Naive thymus-derived CD8-positive, alpha-beta T cell (primary cell): Measurements from ENCODE around the gene LRRC19. TPM values are rescaled to one million over a fixed set of nuclear protein-coding genes. Genes with fewer than 3 reads are reported as not detected.
A peak's percentile ranks its signal among the peaks of the same experiment; 100 is the strongest.

Experiments
- ATAC-seq, 2 donors: fragments of 150-1000 bp; cut with Tn5 transposase in 1 of 2; sonication (Bioruptor Pico), chemical (Tn5 transposase) in 1 of 2; 1 replicate in 1 of 2; 2 replicates in 1 of 2; pipeline ENCODE4 v1.10.0; 2021; ENCODE audit warnings: mild to moderate bottlenecking in 2 of 2, moderate library complexity in 2 of 2
- POLR2A ChIA-PET: fragments of 350-600 bp; sonication (Branson Sonifier 250); formaldehyde crosslinking; loops from one replicate; lab custom pipeline; 2021; ENCODE audit warnings: antibody characterized with exemption; lab: Charles Lee
- DNase-seq, 10 donors: peaks; one replicate each; pipeline versions ENCODE4 v3.0.0 to v3.0.0-alpha.2; 2020 to 2022
- H3K27ac Mint-ChIP-seq, 10 donors: one replicate each; pipeline ENCODE4 v1.8.0; 2020 to 2022; ENCODE audit warnings: mild to moderate bottlenecking in 10 of 10, mixed read lengths in 10 of 10, moderate library complexity in 4 of 10, inconsistent platforms in 1 of 10
- H3K27me3 Mint-ChIP-seq, 5 donors: one replicate each; pipeline ENCODE4 v1.8.0; 2021 to 2022; ENCODE audit warnings: mixed read lengths in 5 of 5
- H3K36me3 Mint-ChIP-seq, 3 donors: one replicate each; pipeline ENCODE4 v1.8.0; 2020 to 2022; ENCODE audit warnings: mixed read lengths in 3 of 3, mild to moderate bottlenecking in 2 of 3, inconsistent platforms in 1 of 3
- H3K4me1 Mint-ChIP-seq, 4 donors: one replicate each; pipeline ENCODE4 v1.8.0; 2021 to 2022; ENCODE audit warnings: mixed read lengths in 4 of 4
- H3K4me3 Mint-ChIP-seq, 10 donors: one replicate each; pipeline ENCODE4 v1.8.0; 2020 to 2022; ENCODE audit warnings: mild to moderate bottlenecking in 10 of 10, mixed read lengths in 10 of 10, moderate library complexity in 6 of 10, inconsistent platforms in 1 of 10
- H3K9me3 Mint-ChIP-seq, 9 donors: one replicate each; pipeline ENCODE4 v1.8.0; 2020 to 2022; ENCODE audit warnings: mixed read lengths in 9 of 9, mild to moderate bottlenecking in 3 of 9, inconsistent platforms in 1 of 9, moderate library complexity in 1 of 9
- polyA plus RNA-seq, 3 donors: library from polyadenylated mRNA; unstranded; fragments of 300-500 nt; fragmentation: Illumina TruSeq; gene quantifications; one replicate each; pipeline ENCODE4 v1.2.3, GENCODE V29; 2021
- total RNA-seq, 8 experiments: library from RNA in 2 of 8; stranded (reverse) in 2 of 8; gene quantifications; one replicate each; pipeline ENCODE4 v1.2.3 and lab custom pipeline; 2021 to 2026

The LRRC19 gene
- total RNA-seq (not detected), polyA plus RNA-seq (under 1 TPM in 1 of 3 donors, not detected in 2; 0.06 TPM), total RNA-seq (lab: John Stamatoyannopoulos, UW) (0 reads per million in 6 experiments)

- POLR2A ChIA-PET, result no interaction called here
- no peak for ATAC-seq
- Mint-ChIP-seq H3K4me3 (no peak within 1 kb of the TSS), H3K4me1 (peaks cover 0 to 2% (median 0%) of the 10 kb centered on the region in 4 donors), H3K27ac (no peak within 1 kb of the TSS), H3K27me3 (no peaks in the 10 kb centered on the region), H3K36me3 (peaks cover 5 to 26% (median 19%) of the 10 kb centered on the region in 3 donors), H3K9me3 (peaks cover 0 to 1% (median 0%) of the 10 kb centered on the region in 9 donors)
- no peak for DNase-seq
Observed at GRCh38 chr9:27005491-27005890, at the start of gene LRRC19. Gene LRRC19 (minus strand): TSS chr9:27005672. CDS start chr9:26999694, 5,978 bp downstream.

DNA sequence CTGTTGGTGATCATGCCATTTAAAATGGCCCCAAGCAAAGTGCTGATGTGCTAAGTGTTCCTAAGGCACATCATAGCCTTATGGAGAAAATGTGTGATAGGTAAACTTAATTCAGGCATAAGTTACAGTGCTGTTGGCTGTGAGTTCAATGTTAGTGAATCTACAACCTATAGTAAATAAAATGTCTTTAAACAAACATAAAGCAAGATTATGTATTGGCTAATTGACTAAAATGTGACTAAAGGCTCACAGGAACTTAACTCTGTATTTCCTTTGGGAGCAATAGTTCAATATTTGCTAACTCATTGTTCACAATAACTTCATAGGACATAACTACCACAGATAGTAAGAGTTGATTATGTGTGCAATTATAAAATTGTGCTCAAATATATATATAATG lies 49.4 kb upstream of the LRRC19 start:
- peaks cover 0 to 57% (median 22%) of the 10 kb centered on the region in 3 donors for H3K36me3 Mint-ChIP-seq
- DNase-seq (no peak), ATAC-seq (no peak)
- POLR2A ChIA-PET, result no interaction called here
- no peaks in the 10 kb centered on the region for H3K27me3 Mint-ChIP-seq
- no peak overlapping the region for H3K27ac Mint-ChIP-seq
- H3K4me1 Mint-ChIP-seq, result no peaks in the 10 kb centered on the region
- H3K4me3 Mint-ChIP-seq, result no peak overlapping the region
- H3K9me3 Mint-ChIP-seq, result no peaks in the 10 kb centered on the region

DNA sequence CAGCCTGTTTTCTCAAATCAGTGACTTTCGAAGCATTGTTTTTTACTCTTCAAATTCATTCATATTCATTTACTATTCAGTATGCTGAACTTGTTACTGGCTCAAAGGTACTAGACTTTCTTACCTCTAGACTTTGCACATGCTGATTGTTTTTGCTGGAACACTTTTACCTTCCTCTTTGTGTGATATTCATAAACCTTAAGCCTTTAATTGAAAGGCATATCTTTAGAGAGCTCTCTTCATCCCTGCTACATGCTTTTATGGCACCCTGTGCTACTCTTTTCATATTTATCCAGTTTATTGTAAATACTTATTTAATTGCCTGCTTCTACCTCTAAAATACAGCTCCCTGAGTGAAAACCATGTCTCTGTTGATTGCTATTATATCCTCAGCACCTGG lies 48.7 kb upstream of the LRRC19 start:
- POLR2A ChIA-PET, result no interaction called here
- ATAC-seq (no peak), DNase-seq (no peak)
- no peaks in the 10 kb centered on the region for H3K27me3 Mint-ChIP-seq
- peaks cover 0 to 56% (median 21%) of the 10 kb centered on the region in 3 donors for H3K36me3 Mint-ChIP-seq
- no peak overlapping the region for H3K4me3 Mint-ChIP-seq
- no peaks in the 10 kb centered on the region for H3K4me1 Mint-ChIP-seq
- H3K9me3 Mint-ChIP-seq, result no peaks in the 10 kb centered on the region
- H3K27ac Mint-ChIP-seq, result no peak overlapping the region

DNA sequence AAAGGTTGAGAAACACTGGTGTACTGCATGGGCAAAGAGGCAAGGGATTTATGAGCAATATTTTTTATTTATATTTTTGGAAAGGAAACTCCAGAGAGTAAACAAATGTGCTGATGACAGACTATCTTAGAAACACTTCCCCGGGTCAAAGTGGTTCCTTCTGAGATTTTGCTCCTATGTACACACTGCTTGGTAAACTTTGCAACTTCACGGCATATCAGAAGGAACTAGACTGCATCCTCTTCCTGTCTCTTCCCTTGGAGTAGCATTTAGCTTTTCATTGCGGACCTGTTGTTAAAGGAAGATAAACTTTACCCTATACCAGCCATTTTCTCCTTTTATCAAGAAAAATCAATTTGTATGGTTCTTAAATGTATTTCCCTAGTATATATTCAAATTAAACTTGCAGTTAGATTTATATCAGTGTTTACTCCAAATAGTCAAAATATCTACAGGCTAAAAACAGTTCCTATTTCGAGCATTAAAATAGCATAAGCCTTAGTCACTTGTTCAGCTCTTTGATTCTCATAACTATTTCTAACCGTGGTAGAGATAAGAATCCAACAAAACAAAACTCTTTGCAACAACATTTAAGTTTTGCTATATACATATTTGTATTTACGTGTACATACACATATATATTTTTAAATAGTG lies 48.0 kb upstream of the LRRC19 start:
- POLR2A ChIA-PET, result no interaction called here
- no peaks in the 10 kb centered on the region for H3K9me3 Mint-ChIP-seq
- no peak overlapping the region for H3K27ac Mint-ChIP-seq
- DNase-seq (no peak), ATAC-seq (no peak)
- no peak overlapping the region for H3K4me3 Mint-ChIP-seq
- no peaks in the 10 kb centered on the region for H3K27me3 Mint-ChIP-seq
- H3K4me1 Mint-ChIP-seq, result no peaks in the 10 kb centered on the region
- peaks cover 0 to 55% (median 22%) of the 10 kb centered on the region in 3 donors for H3K36me3 Mint-ChIP-seq

- DNase-seq (no peak), ATAC-seq (no peak)
- Mint-ChIP-seq H3K27ac (no peak overlapping the region), H3K27me3 (no peaks in the 10 kb centered on the region), H3K36me3 (peaks cover 0 to 40% (median 17%) of the 10 kb centered on the region in 3 donors), H3K9me3 (no peaks in the 10 kb centered on the region), H3K4me1 (no peaks in the 10 kb centered on the region), H3K4me3 (no peak overlapping the region)
- POLR2A ChIA-PET, result no interaction called here
Observed at GRCh38 chr9:27047136-27047535, 41.7 kb upstream of the LRRC19 start.

DNA sequence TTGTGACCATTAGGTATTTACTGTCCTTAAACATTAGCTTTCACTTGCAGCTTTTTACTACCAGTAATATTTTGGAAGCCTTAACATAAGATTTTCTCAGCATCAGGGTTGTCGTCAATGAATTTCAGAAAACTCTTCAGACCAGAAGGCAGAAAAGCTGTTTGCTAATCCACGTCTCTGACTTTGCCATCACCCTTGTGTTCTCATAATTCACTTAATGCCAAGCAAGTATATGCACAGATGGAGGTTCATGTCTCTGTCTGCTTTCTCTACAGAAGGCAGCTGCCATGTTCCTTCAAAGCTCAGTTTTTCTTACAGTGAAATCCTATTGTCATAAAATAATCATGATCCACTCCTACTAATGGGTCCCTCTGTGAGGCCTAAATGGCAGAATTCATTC lies 37.7 kb upstream of the LRRC19 start:
- no peak for ATAC-seq
- Mint-ChIP-seq H3K27ac (no peak overlapping the region), H3K27me3 (no peaks in the 10 kb centered on the region), H3K9me3 (no peaks in the 10 kb centered on the region), H3K4me3 (no peak overlapping the region), H3K36me3 (peaks cover 0 to 22% (median 0%) of the 10 kb centered on the region in 3 donors), H3K4me1 (no peaks in the 10 kb centered on the region)
- no peak for DNase-seq
- POLR2A ChIA-PET, result no interaction called here

DNA sequence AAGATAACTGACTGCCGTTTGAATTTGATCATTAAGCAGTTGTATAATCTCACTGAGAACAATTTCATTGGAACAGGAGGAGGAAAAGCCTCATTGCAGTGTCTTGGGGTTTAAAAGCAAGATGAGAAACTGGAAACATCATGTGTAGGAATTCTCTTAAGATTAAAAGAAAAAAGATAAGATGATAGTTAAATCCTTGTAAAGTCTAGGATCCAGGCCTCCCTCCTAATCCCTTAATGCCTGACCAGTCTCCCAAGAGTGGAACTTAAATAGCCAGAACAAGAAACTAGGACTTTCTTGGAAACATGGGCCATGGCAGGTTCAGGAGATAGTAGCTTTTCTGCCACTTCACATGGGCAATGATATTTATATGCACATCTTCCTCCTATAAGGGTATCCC lies 37.0 kb upstream of the LRRC19 start:
- ATAC-seq (no peak), DNase-seq (no peak)
- Mint-ChIP-seq H3K27me3 (no peaks in the 10 kb centered on the region), H3K36me3 (peaks cover 0 to 21% (median 5%) of the 10 kb centered on the region in 3 donors), H3K9me3 (no peaks in the 10 kb centered on the region), H3K4me1 (no peaks in the 10 kb centered on the region), H3K27ac (no peak overlapping the region), H3K4me3 (no peak overlapping the region)
- POLR2A ChIA-PET, result no interaction called here

- Mint-ChIP-seq H3K4me1 (no peaks in the 10 kb centered on the region), H3K27me3 (no peaks in the 10 kb centered on the region), H3K4me3 (no peak overlapping the region), H3K27ac (no peak overlapping the region), H3K36me3 (peaks cover 0 to 25% (median 8%) of the 10 kb centered on the region in 3 donors), H3K9me3 (no peaks in the 10 kb centered on the region)
- DNase-seq (no peak), ATAC-seq (no peak)
- POLR2A ChIA-PET, result no interaction called here
Observed at GRCh38 chr9:27041746-27042145, 36.3 kb upstream of the LRRC19 start.

DNA sequence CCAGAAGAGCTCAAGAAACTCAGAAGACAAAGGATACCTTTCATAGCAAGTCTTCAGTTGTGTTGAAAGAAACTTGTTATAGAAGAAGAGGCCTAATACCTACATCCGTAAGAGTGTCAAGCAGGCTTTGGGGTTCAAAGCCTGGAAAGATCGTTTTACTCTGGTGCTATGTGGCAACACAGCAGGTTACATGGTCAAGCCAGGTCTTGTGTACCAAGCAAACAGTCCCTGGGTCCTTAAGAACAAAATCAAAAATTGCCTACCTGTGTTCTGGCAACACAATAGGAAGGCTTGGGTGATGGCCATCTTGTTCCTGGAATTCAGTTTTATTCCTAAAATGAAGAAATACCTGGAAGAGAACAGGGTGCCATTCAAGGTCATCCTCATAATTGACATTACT lies 32.0 kb upstream of the LRRC19 start:
- no peak overlapping the region for H3K27ac Mint-ChIP-seq
- H3K36me3 Mint-ChIP-seq, result peaks cover 0 to 21% (median 13%) of the 10 kb centered on the region in 3 donors
- no peak for DNase-seq
- H3K9me3 Mint-ChIP-seq, result no peaks in the 10 kb centered on the region
- H3K4me1 Mint-ChIP-seq, result no peaks in the 10 kb centered on the region
- no peak for ATAC-seq
- POLR2A ChIA-PET, result no interaction called here
- H3K27me3 Mint-ChIP-seq, result no peaks in the 10 kb centered on the region
- no peak overlapping the region for H3K4me3 Mint-ChIP-seq

GRCh38 chr9:27033815-27034403 lies 28.4 kb upstream of the LRRC19 start:
- H3K36me3 Mint-ChIP-seq, result peaks cover 0 to 25% (median 15%) of the 10 kb centered on the region in 3 donors
- no peaks in the 10 kb centered on the region for H3K4me1 Mint-ChIP-seq
- H3K9me3 Mint-ChIP-seq, result no peaks in the 10 kb centered on the region
- H3K27ac Mint-ChIP-seq, result no peak overlapping the region
- POLR2A ChIA-PET, result no interaction called here
- ATAC-seq, result no peak
- no peak overlapping the region for H3K4me3 Mint-ChIP-seq
- DNase-seq, result peak in 7 of 10 donors; percentile 10 to 38 (median 13)
- H3K27me3 Mint-ChIP-seq, result no peaks in the 10 kb centered on the region

GRCh38 chr9:27029186-27029585 lies 23.7 kb upstream of the LRRC19 start:
- Mint-ChIP-seq H3K4me3 (no peak overlapping the region), H3K27ac (no peak overlapping the region), H3K36me3 (peaks cover 5 to 19% (median 12%) of the 10 kb centered on the region in 3 donors), H3K27me3 (no peaks in the 10 kb centered on the region), H3K4me1 (no peaks in the 10 kb centered on the region), H3K9me3 (peaks cover 0 to 6% (median 0%) of the 10 kb centered on the region in 9 donors)
- POLR2A ChIA-PET, result no interaction called here
- ATAC-seq (no peak), DNase-seq (no peak)

- no peak overlapping the region for H3K27ac Mint-ChIP-seq
- H3K27me3 Mint-ChIP-seq, result no peaks in the 10 kb centered on the region
- no peaks in the 10 kb centered on the region for H3K4me1 Mint-ChIP-seq
- DNase-seq (no peak), ATAC-seq (no peak)
- peaks cover 10 to 49% (median 46%) of the 10 kb centered on the region in 3 donors for H3K36me3 Mint-ChIP-seq
- POLR2A ChIA-PET, result interaction anchor here (0.7 kb wide), 1 partner anchor 128 kb away, joined by 4 read pairs; no protein-coding TSS in a partner anchor
- H3K9me3 Mint-ChIP-seq, result peaks cover 0 to 6% (median 0%) of the 10 kb centered on the region in 9 donors
- no peak overlapping the region for H3K4me3 Mint-ChIP-seq
Observed at GRCh38 chr9:27022920-27023319, 17.4 kb upstream of the LRRC19 start.

- H3K4me1 Mint-ChIP-seq, result no peaks in the 10 kb centered on the region
- ATAC-seq (no peak), DNase-seq (no peak)
- peaks cover 0 to 2% (median 0%) of the 10 kb centered on the region in 9 donors for H3K9me3 Mint-ChIP-seq
- no peak overlapping the region for H3K27ac Mint-ChIP-seq
- H3K36me3 Mint-ChIP-seq, result peaks cover 9 to 70% (median 37%) of the 10 kb centered on the region in 3 donors
- POLR2A ChIA-PET, result interaction anchor here (0.7 kb wide), 1 partner anchor 90 kb away, joined by 4 read pairs; no protein-coding TSS in a partner anchor
- no peaks in the 10 kb centered on the region for H3K27me3 Mint-ChIP-seq
- no peak overlapping the region for H3K4me3 Mint-ChIP-seq
Observed at GRCh38 chr9:27019589-27019988, 14.1 kb upstream of the LRRC19 start.
